NB4 (cell line): ENCODE results near the gene ADORA1.

Experiments used
- DNase-seq: peaks from one replicate; pipeline ENCODE4 v3.0.0; 2010; ENCODE audit warnings: low read depth
- H3K4me3 ChIP-seq: one replicate; pipeline ENCODE4 v1.5.1; 2011; ENCODE audit warnings: mild to moderate bottlenecking, low read depth, low read length, moderate library complexity
- CTCF ChIP-seq: IDR thresholded peaks from one replicate; pipeline ENCODE4 v1.5.1; 2012; ENCODE audit warnings: low read depth, low read length
- MAX ChIP-seq: IDR thresholded peaks from 2 replicates; pipeline ENCODE4 v1.6.1; 2011; ENCODE audit warnings: low read depth, low read length
- MYC ChIP-seq: IDR thresholded peaks from 2 replicates; pipeline ENCODE4 v1.6.1; 2011; ENCODE audit warnings: low read depth, low read length
- POLR2A ChIP-seq: IDR thresholded peaks from 2 replicates; pipeline ENCODE4 v1.6.1; 2011; ENCODE audit warnings: mild to moderate bottlenecking; ENCODE audit not compliant: insufficient read length; ENCODE audit errors: extremely low read depth

Gene ADORA1

GRCh38 chr1:203127666-203128430 is at the start of gene ADORA1:
Gene ADORA1 (plus strand): TSS chr1:203127726. CDS start chr1:203128842, 1,116 bp downstream.
- peak; percentile 47 for DNase-seq
- no peak within 1 kb of the TSS for H3K4me3 ChIP-seq
- TF ChIP-seq CTCF = no peak
- no peak for TF ChIP-seq MAX
- TF ChIP-seq POLR2A = no peak
- no peak for TF ChIP-seq MYC

- no peak for TF ChIP-seq MAX
- TF ChIP-seq CTCF = no peak
- no peak for TF ChIP-seq POLR2A
- no peak for TF ChIP-seq MYC
- no peak for DNase-seq
- H3K4me3 ChIP-seq = no peak overlapping the region
These were observed 49.6 kb upstream of the ADORA1 start for GRCh38 chr1:203077956-203078355.

GRCh38 chr1:203078478-203078877 is 49.0 kb upstream of the ADORA1 start:
- H3K4me3 ChIP-seq = no peak overlapping the region
- no peak for DNase-seq
- no peak for TF ChIP-seq MYC
- no peak for TF ChIP-seq POLR2A

GRCh38 chr1:203080456-203080855 is 47.1 kb upstream of the ADORA1 start:
- no peak for TF ChIP-seq CTCF
- no peak for TF ChIP-seq MAX
- no peak for TF ChIP-seq MYC
- TF ChIP-seq POLR2A = no peak
- DNase-seq = no peak
- H3K4me3 ChIP-seq = no peak overlapping the region

- DNase-seq = peak; percentile 30
- no peak overlapping the region for H3K4me3 ChIP-seq
- TF ChIP-seq POLR2A = no peak
- no peak for TF ChIP-seq MAX
- no peak for TF ChIP-seq MYC
- TF ChIP-seq CTCF = no peak
These were observed 45.9 kb upstream of the ADORA1 start for GRCh38 chr1:203081465-203082230.

- DNase-seq = no peak
- H3K4me3 ChIP-seq = no peak overlapping the region
- TF ChIP-seq POLR2A = no peak
- TF ChIP-seq MYC = no peak
- TF ChIP-seq CTCF = no peak
- TF ChIP-seq MAX = no peak
These were observed 45.4 kb upstream of the ADORA1 start for GRCh38 chr1:203082231-203082505.
